HEK293 (cell line): Measurements from ENCODE around the gene SORCS3.

Source experiments
- CTCF ChIA-PET: fragments of 350-600 bp; formaldehyde crosslinking; extraction: SDS; loops from one replicate; lab custom pipeline; 2021; ENCODE audit warnings: antibody characterized with exemption; lab: Yijun Ruan, JAX
- POLR2A ChIA-PET: fragments of 300-600 bp; formaldehyde crosslinking; extraction: SDS; loops from one replicate; lab custom pipeline; 2020; ENCODE audit warnings: antibody characterized with exemption, inconsistent platforms; lab: Yijun Ruan, JAX
- H3K27ac ChIP-seq: fragments of 200-500 bp; sonication (Bioruptor generic); 2 replicates; pipeline ENCODE4 v1.5.1; 2014; ENCODE audit warnings: low read depth, low read length, control low read depth, inconsistent platforms; ENCODE audit errors: extremely low read depth
- H3K36me3 ChIP-seq, 2 experiments: fragments of 200-500 bp in 1 of 2; sonication (Bioruptor generic) in 1 of 2; 1 replicate in 1 of 2; 2 replicates in 1 of 2; pipeline ENCODE4 v1.5.1; 2014 to 2017; ENCODE audit warnings: inconsistent platforms in 2 of 2, low read length in 2 of 2; ENCODE audit not compliant: control insufficient read depth in 2 of 2, insufficient read depth in 1 of 2
- H3K4me1 ChIP-seq: fragments of 200-500 bp; sonication (Bioruptor generic); 2 replicates; pipeline ENCODE4 v1.5.1; 2014; ENCODE audit warnings: mild to moderate bottlenecking, low read length, inconsistent platforms; ENCODE audit not compliant: control insufficient read depth, insufficient read depth
- H3K4me3 ChIP-seq: 2 replicates; pipeline ENCODE4 v1.5.1; 2011; ENCODE audit warnings: low read depth, mild to moderate bottlenecking, control low read depth, low read length, moderate library complexity
- H3K9me3 ChIP-seq: fragments of 200-500 bp; sonication (Bioruptor generic); 2 replicates; pipeline ENCODE4 v1.5.1; 2014; ENCODE audit warnings: low read depth, low read length, inconsistent platforms; ENCODE audit not compliant: control insufficient read depth, insufficient read depth
- CTCF ChIP-seq: fragments of 450-650 bp; formaldehyde crosslinking; IDR thresholded peaks from 2 replicates; pipeline ENCODE4 v1.5.1; 2016; ENCODE audit warnings: missing biosample characterization, missing genetic modification characterization
- GLIS1 ChIP-seq: fragments of 450-650 bp; formaldehyde crosslinking; IDR thresholded peaks from 2 replicates; pipeline ENCODE4 v1.5.1; 2016; ENCODE audit warnings: missing biosample characterization, missing genetic modification characterization
- KLF1 ChIP-seq: fragments of 450-650 bp; formaldehyde crosslinking; IDR thresholded peaks from 2 replicates; pipeline ENCODE4 v1.5.1; 2016; ENCODE audit warnings: missing biosample characterization, missing genetic modification characterization
- KLF9 ChIP-seq: fragments of 450-650 bp; formaldehyde crosslinking; IDR thresholded peaks from 2 replicates; pipeline ENCODE4 v1.5.1; 2016; ENCODE audit warnings: missing biosample characterization, missing genetic modification characterization, low read depth
- MZF1 ChIP-seq: fragments of 450-650 bp; formaldehyde crosslinking; IDR thresholded peaks from 2 replicates; pipeline ENCODE4 v1.5.1; 2017; ENCODE audit warnings: missing biosample characterization, missing genetic modification characterization, borderline replicate concordance
- REPIN1 ChIP-seq: fragments of 450-650 bp; formaldehyde crosslinking; IDR thresholded peaks from 2 replicates; pipeline ENCODE4 v1.5.1; 2017; ENCODE audit warnings: missing biosample characterization, missing genetic modification characterization, low read depth
- REST ChIP-seq: fragments of 450-650 bp; formaldehyde crosslinking; IDR thresholded peaks from 2 replicates; pipeline ENCODE4 v1.5.1; 2016; ENCODE audit warnings: missing biosample characterization, missing genetic modification characterization
- SP3 ChIP-seq: fragments of 450-650 bp; formaldehyde crosslinking; IDR thresholded peaks from 2 replicates; pipeline ENCODE4 v1.5.1; 2016; ENCODE audit warnings: missing biosample characterization, missing genetic modification characterization
- TSHZ1 ChIP-seq: fragments of 450-650 bp; formaldehyde crosslinking; IDR thresholded peaks from 2 replicates; pipeline ENCODE4 v1.5.1; 2016; ENCODE audit warnings: missing biosample characterization, missing genetic modification characterization, borderline replicate concordance
- ZBTB48 ChIP-seq: fragments of 450-650 bp; formaldehyde crosslinking; IDR thresholded peaks from 2 replicates; pipeline ENCODE4 v1.5.1; 2016; ENCODE audit warnings: missing biosample characterization, missing genetic modification characterization
- ZFP37 ChIP-seq: fragments of 450-650 bp; formaldehyde crosslinking; IDR thresholded peaks from 2 replicates; pipeline ENCODE4 v1.5.1; 2016; ENCODE audit warnings: missing biosample characterization, missing genetic modification characterization
- ZNF18 ChIP-seq: fragments of 450-650 bp; formaldehyde crosslinking; IDR thresholded peaks from 2 replicates; pipeline ENCODE4 v1.5.1; 2016; ENCODE audit warnings: missing biosample characterization, missing genetic modification characterization
- ZNF184 ChIP-seq: fragments of 450-650 bp; IDR thresholded peaks from 2 replicates; pipeline ENCODE4 v1.5.1; 2018; ENCODE audit warnings: missing biosample characterization, mild to moderate bottlenecking, missing genetic modification characterization
- ZNF23 ChIP-seq: fragments of 450-650 bp; formaldehyde crosslinking; IDR thresholded peaks from 2 replicates; pipeline ENCODE4 v1.5.1; 2016; ENCODE audit warnings: missing biosample characterization, missing genetic modification characterization, borderline replicate concordance
- ZNF324 ChIP-seq: fragments of 450-650 bp; formaldehyde crosslinking; IDR thresholded peaks from 2 replicates; pipeline ENCODE4 v1.5.1; 2016; ENCODE audit warnings: missing biosample characterization, missing genetic modification characterization
- ZNF518A ChIP-seq: fragments of 450-650 bp; formaldehyde crosslinking; conservative IDR thresholded peaks from 2 replicates; pipeline ENCODE4 v1.5.1; 2016; ENCODE audit warnings: low read depth, missing biosample characterization, missing genetic modification characterization
- ZNF529 ChIP-seq: fragments of 450-650 bp; formaldehyde crosslinking; IDR thresholded peaks from 2 replicates; pipeline ENCODE4 v1.5.1; 2017; ENCODE audit warnings: missing genetic modification characterization, missing biosample characterization; ENCODE audit not compliant: insufficient replicate concordance
- ZNF585B ChIP-seq: fragments of 450-650 bp; formaldehyde crosslinking; IDR thresholded peaks from 2 replicates; pipeline ENCODE4 v1.5.1; 2016; ENCODE audit warnings: missing biosample characterization, missing genetic modification characterization
- ZNF639 ChIP-seq: fragments of 450-650 bp; formaldehyde crosslinking; IDR thresholded peaks from 2 replicates; pipeline ENCODE4 v1.5.1; 2016; ENCODE audit warnings: missing biosample characterization, missing genetic modification characterization

The SORCS3 gene

GRCh38 chr10:105062951-105063350 is 421.9 kb downstream of the SORCS3 start:
- CTCF ChIA-PET, result interaction anchor here (0.6 kb wide), 1 partner anchor 199 kb away, joined by 3 read pairs; no protein-coding TSS in a partner anchor
- H3K36me3 ChIP-seq, result no peaks in the 10 kb centered on the region
- no peak overlapping the region for H3K4me3 ChIP-seq
- H3K27ac ChIP-seq, result no peak overlapping the region
- H3K4me1 ChIP-seq, result no peaks in the 10 kb centered on the region
- POLR2A ChIA-PET, result no interaction called here
- H3K9me3 ChIP-seq, result no peaks in the 10 kb centered on the region
- TF ChIP-seq TSHZ1 (tag by site-specific recombination) (no peak), KLF1 (tag by site-specific recombination) (no peak), ZFP37 (tag by site-specific recombination) (no peak), SP3 (tag by site-specific recombination) (no peak), ZNF324 (no peak), REPIN1 (tag by site-specific recombination) (no peak), ZNF529 (no peak), ZNF23 (tag by site-specific recombination) (no peak), MZF1 (no peak), ZNF585B (no peak), GLIS1 (tag by site-specific recombination) (no peak), ZBTB48 (tag by site-specific recombination) (no peak), CTCF (no peak), KLF9 (no peak), ZNF184 (no peak), REST (no peak), ZNF18 (tag by site-specific recombination) (no peak), ZNF639 (tag by site-specific recombination) (no peak), ZNF518A (tag by site-specific recombination) (no peak)
